Cortex of kidney (tissue), 1 donor: ENCODE measurements around the gene CDH4.

Experiments
- DNase-seq: peaks from one replicate; lab custom pipeline; 2025; lab: John Stamatoyannopoulos, UW

The CDH4 gene

DNA sequence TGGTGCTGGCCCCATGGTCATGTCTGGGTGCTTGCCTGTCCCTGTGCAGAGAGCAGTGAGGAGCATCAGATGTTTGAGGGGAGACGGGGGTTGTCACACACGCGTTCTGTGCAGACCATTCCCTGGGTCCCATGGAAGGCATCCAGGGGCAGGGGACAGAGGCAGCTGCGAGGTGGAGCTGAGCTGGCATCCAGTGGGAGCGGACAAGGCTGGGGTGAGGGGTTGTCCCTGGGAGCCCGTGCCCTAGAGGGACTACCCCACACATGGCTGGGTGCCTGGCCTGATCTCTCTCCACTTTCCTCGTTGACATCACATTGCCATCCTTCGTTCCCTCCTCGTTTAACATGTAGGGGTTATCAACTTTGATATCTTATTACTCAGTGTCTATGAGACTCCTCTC, 331.3 kb downstream of the CDH4 start:
- DNase-seq = no peak

GRCh38 chr20:61584851-61585250, 332.8 kb downstream of the CDH4 start:
- no peak for DNase-seq

DNA sequence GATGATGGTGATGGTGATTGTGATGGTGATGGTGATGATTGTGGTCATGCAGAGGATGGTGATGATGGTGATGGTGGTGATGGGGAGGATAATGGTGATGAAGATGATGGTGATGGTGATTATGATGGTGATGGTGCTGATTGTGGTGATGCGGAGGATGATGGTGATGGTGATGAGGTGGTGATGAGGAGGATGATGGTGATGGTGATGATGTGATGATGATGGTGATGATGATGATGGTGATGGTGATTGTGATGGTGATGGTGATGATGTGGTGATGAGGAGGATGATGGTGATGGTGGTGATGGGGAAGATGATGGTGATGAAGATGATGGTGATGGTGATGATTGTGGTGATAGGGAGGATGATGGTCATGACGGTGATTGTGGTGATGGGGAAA, 333.7 kb downstream of the CDH4 start:
- DNase-seq = no peak

DNA sequence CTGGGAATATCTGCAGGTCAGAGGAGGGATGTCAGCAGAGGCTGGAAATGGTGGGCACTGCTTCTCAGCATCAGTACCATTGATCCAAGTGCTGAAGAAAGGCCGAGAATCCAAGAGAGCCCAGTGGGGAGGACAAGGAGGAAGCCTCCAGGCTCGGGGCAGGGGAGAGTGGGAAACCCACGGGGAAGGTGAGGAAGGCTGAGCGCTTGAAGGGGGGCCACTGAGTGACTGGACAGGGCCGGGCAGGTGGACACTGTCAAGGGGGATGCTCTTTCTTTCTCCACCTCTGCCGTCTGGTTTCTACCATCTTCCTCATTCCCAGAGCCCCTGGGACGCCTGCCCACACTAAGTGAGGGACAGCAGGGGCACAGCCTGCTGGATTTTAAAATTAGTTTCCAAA, 335.0 kb downstream of the CDH4 start:
- DNase-seq = no peak

- no peak for DNase-seq
Measured at GRCh38 chr20:61587681-61588289, 335.7 kb downstream of the CDH4 start.

DNA sequence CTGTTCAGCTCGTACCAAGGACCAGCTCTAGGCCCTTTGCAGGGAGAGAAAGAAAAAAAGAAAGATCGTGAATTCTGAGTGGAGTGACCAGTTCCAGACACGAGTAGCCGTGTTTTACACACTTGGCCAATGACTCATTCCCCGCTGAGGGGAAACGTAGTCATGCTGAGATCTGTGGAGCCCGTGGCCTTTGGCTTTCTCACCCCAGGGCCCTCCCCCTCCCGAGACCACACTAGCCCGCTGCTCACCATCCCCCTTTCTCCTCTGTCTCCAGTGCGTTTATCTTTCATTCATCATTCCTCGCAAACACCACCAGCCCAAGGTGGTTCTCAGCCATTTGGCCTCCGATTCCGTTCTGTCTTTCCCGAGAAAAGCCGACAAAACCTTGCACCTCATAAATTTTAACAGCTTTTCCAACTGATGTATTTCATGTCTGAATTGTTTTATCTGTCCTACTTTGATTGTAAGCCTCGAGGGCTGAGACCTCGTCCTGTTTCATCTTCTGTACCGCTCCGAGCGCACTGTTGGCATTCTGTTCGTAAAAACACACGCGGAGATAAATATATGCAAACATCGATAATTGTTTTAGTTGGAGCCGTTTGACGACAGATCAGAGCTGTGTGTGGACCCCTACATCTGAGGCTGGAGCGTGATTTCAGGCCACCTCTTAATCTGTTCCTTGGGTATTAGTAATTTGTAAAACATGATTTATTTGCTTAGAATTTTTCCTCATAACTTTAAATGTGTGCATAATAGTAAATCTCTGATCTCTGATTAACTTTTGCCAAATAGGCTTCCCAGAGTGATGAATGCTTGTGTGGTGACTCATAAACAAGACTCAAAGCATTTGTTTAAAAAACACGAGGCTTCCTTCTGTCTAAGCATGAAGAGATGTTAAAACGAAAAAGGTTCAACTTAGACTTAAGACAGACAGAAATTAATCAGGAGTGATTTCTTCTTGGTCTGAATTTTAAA, 336.6 kb downstream of the CDH4 start:
- no peak for DNase-seq

GRCh38 chr20:61590236-61590635, 338.2 kb downstream of the CDH4 start:
- DNase-seq = no peak

DNA sequence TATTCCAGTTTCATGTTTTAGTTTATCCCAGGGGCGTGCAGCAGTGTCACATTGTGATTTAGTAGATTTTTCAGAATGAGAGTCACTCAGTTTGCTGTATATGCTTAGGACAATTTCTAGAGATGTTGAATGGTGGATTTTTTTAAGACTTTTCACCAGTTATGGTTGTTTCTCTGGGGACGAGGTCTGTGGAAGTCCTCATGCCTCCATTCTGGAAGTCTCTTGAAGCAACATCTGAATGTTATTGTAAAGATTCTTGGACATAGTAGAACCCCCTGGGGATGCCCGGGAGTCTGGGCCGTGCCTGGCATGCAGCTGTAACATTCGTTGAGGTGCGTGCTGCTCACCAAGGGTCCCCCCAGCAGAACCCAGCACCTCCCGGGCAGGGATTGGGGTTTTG, 341.5 kb downstream of the CDH4 start:
- no peak for DNase-seq

DNA sequence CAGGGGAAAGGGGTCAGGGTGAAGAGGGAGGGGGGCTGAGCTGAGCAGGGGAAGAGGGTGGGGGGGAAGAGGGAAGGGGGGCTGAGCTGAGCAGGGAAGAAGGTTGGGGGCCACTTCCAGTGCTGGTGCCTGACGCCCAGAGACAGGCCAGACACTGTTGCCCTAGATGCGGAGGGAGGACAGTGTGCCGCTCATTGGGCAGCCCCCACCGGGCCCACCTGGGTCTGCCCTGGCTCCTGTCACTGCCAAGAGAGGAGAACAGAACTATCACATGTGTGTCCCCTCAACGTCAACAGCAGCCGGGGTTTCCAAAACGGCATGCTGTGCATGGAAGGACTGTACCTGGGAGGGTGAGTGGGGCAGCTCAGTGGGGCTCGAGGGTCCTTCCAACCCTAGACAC, 342.1 kb downstream of the CDH4 start:
- DNase-seq = no peak

DNA sequence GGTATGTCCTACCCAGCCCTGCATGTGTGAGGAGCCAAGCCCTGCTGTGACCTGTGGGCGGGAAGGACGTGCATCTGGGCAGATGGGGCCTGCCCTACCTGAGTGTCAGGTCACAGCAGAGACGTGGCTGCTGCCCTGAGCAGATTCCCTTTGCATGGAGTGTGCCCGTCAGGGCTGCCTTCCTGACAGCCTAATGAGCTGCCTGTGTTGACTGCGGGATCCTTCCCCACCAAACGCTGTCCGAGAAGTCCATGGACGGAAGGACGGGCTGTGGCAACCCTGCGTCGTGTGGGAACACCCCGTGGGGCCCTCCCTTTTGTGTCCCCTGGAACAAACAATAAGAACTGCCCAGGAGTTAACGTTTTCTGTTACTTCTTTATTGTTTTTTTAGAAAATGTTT, 343.2 kb downstream of the CDH4 start:
- DNase-seq = no peak

GRCh38 chr20:61596687-61597330, 344.7 kb downstream of the CDH4 start:
- DNase-seq = no peak

- no peak for DNase-seq
Measured at GRCh38 chr20:61597996-61598395, 345.9 kb downstream of the CDH4 start.

DNA sequence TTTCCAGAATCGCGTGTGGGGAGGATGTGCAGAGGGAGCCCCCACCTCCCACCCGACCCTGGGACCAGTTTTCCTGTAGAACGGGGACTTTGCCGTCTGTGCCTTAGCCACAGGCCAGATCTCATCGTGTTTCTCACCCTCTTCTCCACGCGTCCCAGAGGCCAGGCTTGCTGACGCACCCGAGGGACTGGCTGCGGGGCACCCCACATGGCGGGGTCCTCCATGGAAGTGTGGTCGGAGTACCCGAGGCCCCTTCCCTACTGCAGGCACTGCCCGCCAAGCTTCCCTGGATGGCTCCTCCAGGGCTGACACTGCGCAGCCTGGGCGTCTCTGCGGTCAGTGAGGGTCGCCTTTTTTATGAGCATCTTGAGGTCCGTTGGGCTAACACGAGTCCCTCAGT, 346.5 kb downstream of the CDH4 start:
- no peak for DNase-seq

GRCh38 chr20:61599061-61599531, 347.0 kb downstream of the CDH4 start:
- no peak for DNase-seq

GRCh38 chr20:61599541-61599992, 347.5 kb downstream of the CDH4 start:
- no peak for DNase-seq

DNA sequence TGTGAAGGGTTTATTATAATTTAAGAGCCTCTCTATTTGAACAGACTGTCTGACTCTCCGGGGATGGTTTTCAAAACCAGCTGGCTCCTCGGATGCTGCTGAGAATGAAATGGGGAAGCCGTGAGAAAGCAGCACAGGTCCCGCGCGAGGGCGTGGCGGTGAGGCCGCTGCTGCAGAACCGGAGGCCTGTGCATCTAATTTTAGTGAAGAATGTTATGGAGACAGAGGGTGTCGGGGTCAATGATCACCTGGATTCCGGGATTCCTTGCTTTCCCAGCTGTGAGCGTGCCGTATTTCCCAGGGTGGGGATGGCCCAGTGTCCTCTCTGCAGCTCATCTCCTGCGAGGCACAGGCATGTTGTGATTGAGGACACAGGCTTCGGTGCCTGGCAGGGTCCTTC, 348.0 kb downstream of the CDH4 start:
- DNase-seq = no peak

DNA sequence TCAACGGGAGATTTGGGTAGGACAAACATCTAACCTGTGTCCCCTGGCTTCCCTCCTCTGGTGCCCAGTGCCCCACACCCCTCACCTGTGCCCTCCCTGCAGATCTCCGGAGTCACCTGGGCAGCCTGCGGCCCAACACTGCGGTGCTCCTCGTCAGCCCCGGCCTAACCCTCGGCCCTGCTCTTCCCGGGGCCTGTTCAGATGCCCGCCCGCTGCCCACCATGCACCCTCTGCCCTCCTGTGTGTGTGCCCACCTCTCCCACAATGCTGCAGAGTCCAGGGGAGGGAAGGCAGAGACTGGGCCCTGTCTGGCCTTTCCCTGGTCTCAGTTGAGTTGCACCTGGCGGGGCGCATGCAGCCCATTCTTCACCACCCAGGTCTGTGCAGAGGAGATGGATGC, 349.3 kb downstream of the CDH4 start:
- DNase-seq = no peak

DNA sequence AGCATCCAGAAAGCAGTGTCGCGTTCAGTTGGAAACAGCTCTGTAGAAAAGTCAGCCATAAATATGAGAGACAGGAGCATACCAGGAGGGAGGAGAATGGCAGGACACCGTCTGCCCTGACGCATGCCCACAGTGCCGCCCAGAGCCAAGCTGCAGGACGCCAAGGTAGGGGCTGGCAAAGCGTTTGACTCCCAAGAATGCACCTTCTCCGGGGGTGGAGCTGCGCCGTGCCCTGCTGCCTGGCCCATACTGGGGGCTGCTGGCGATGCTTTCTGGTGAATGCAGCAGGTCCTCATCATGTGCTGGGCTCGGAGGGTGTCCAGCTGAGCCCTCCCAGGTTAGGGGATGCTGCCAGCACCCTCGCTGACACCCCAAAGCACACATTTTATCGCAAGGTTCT, 349.8 kb downstream of the CDH4 start:
- no peak for DNase-seq

- DNase-seq = no peak
Measured at GRCh38 chr20:61603715-61604114, 351.7 kb downstream of the CDH4 start.

DNA sequence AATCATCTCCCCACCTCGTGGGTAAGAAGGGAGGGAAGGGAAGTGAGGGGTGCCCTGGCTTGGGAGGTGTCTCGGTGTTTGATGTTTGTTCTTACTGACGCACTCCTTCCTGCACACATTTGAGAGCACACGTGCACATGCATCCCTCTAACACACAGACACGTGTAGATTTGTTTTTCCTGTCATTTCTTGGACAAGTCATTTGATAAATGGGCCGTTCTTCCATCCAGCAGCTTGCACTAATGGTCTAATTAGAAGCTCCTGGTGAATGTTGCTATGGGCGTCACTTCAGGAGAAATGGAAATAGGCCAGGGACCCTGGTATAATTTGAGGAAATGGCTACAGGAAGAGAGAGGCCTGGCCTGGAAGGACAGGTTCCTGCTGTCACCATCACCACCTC, 352.5 kb downstream of the CDH4 start:
- no peak for DNase-seq

GRCh38 chr20:61605283-61605682, 353.2 kb downstream of the CDH4 start:
- DNase-seq = no peak

GRCh38 chr20:61605862-61606557, 353.9 kb downstream of the CDH4 start:
- DNase-seq = no peak
